Transverse colon (tissue), 4 donors: ENCODE measurements around the gene TMEM63B. TPM values are rescaled to one million over a fixed set of nuclear protein-coding genes. Genes with fewer than 3 reads are reported as not detected.

ENCODE experiments used
- DNase-seq: peaks from one replicate; pipeline ENCODE4 v3.0.0-alpha.2; 2019
- H3K27ac ChIP-seq, 4 donors: fragments of 200-600 bp; sonication (generic); 2 replicates each; pipeline ENCODE4 v1.5.1; 2016 to 2018; ENCODE audit warnings: inconsistent platforms in 4 of 4
- H3K27me3 ChIP-seq: fragments of 200-600 bp; sonication (generic); 2 replicates; pipeline ENCODE4 v1.5.1; 2017; ENCODE audit warnings: inconsistent platforms
- H3K36me3 ChIP-seq, 4 donors: fragments of 200-600 bp; sonication (generic); 2 replicates each; pipeline ENCODE4 v1.5.1; 2017 to 2019; ENCODE audit warnings: inconsistent platforms in 4 of 4
- H3K4me1 ChIP-seq, 4 donors: fragments of 200-600 bp; sonication (generic); 2 replicates each; pipeline ENCODE4 v1.5.1; 2017 to 2020; ENCODE audit warnings: inconsistent platforms in 4 of 4
- H3K4me3 ChIP-seq, 4 donors: fragments of 200-600 bp; sonication (generic); 1 replicate in 1 of 4; 2 replicates in 3 of 4; pipeline versions ENCODE4 v1.5.1 to v1.6.1; 2017 to 2019; ENCODE audit warnings: inconsistent platforms in 4 of 4
- H3K9me3 ChIP-seq, 2 donors: fragments of 200-600 bp; sonication (generic); 2 replicates each; pipeline ENCODE4 v1.5.1; 2017 to 2019; ENCODE audit warnings: inconsistent platforms in 2 of 2
- EP300 ChIP-seq: sonication (generic); formaldehyde crosslinking; IDR thresholded peaks from one replicate; pipeline ENCODE4 v1.6.1; 2017; ENCODE audit warnings: antibody characterized with exemption, low read depth
- POLR2A ChIP-seq: fragments of 450-650 bp; IDR thresholded peaks from one replicate; pipeline ENCODE4 v1.6.1; 2016; ENCODE audit warnings: antibody characterized with exemption, mild to moderate bottlenecking, moderate library complexity
- POLR2AphosphoS5 ChIP-seq, 3 donors: sonication (generic); formaldehyde crosslinking; IDR thresholded peaks; one replicate each; pipeline ENCODE4 v1.6.1; 2016; ENCODE audit warnings: antibody characterized with exemption in 3 of 3
- WGBS, 2 donors: methylation state at CpG; one replicate each; pipeline ENCODE4 v1.1.5; 2018; ENCODE audit warnings: low coverage in 1 of 2; 5-methylcytosine and 5-hydroxymethylcytosine counted together
- in situ Hi-C, 4 donors: fragments of 200-750 bp; cut with MboI; loops; one replicate each; pipeline versions ENCODE4 v1.15.0 to v1.15.1; 2017; ENCODE audit warnings: low sequenced_read_pairs in 3 of 4, low pct_ligation_motif_present in 1 of 4, low pct_unique_long_range_greater_than_20kb in 1 of 4
- intact Hi-C: fragments of 100-400 bp; cut with DNase I; formaldehyde crosslinking; loops from one replicate; pipeline ENCODE4 v1.15.1; 2023; ENCODE audit warnings: low total_unique reads
- total RNA-seq, 4 donors: library from RNA; depleted of rRNA; stranded (reverse); fragments of >200 nt; gene quantifications; one replicate each; pipeline ENCODE4 v1.1.0, GENCODE V29; 2016
- TF ChIP-seq, protein P1 (sequence below), 5 experiments: fragments of 200-600 bp in 3 of 5; fragments of 450-650 bp in 2 of 5; sonication (generic) in 3 of 5; IDR thresholded peaks; 1 replicate in 2 of 5; 2 replicates in 3 of 5; pipeline ENCODE4 v1.5.1; 2016 to 2017; ENCODE audit warnings: antibody characterized with exemption in 5 of 5, inconsistent platforms in 3 of 5, mild to moderate bottlenecking in 2 of 5, moderate library complexity in 1 of 5

The TMEM63B gene
- total RNA-seq, 4 donors from 2014 or later = 35.0 to 258 (median 89.4) TPM

GRCh38 chr6:44107017-44107416 is 20.3 kb upstream of the TMEM63B start:
- H3K36me3 ChIP-seq = peaks cover 0 to 9% (median 2%) of the 10 kb centered on the region in 4 donors
- H3K4me3 ChIP-seq = no peak overlapping the region
- intact Hi-C loops (no loop called here), in situ Hi-C loops (no loop called here)
- WGBS, 2 donors = 97 to 100% methylated on average over 2 to 5 of the region's 5 CpGs
- H3K27me3 ChIP-seq = no peaks in the 10 kb centered on the region
- no peaks in the 10 kb centered on the region for H3K9me3 ChIP-seq
- TF ChIP-seq POLR2AphosphoS5 (IDR thresholded peaks at IDR 0.05) (no peak), POLR2A (no peak), EP300 (no peak)
- TF ChIP-seq, protein P1, sequence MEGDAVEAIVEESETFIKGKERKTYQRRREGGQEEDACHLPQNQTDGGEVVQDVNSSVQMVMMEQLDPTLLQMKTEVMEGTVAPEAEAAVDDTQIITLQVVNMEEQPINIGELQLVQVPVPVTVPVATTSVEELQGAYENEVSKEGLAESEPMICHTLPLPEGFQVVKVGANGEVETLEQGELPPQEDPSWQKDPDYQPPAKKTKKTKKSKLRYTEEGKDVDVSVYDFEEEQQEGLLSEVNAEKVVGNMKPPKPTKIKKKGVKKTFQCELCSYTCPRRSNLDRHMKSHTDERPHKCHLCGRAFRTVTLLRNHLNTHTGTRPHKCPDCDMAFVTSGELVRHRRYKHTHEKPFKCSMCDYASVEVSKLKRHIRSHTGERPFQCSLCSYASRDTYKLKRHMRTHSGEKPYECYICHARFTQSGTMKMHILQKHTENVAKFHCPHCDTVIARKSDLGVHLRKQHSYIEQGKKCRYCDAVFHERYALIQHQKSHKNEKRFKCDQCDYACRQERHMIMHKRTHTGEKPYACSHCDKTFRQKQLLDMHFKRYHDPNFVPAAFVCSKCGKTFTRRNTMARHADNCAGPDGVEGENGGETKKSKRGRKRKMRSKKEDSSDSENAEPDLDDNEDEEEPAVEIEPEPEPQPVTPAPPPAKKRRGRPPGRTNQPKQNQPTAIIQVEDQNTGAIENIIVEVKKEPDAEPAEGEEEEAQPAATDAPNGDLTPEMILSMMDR (IDR thresholded peaks at IDR 0.05) = no peak
- no peak overlapping the region for H3K27ac ChIP-seq
- DNase-seq = no peak
- peaks cover 0 to 9% (median 3%) of the 10 kb centered on the region in 4 donors for H3K4me1 ChIP-seq

DNA sequence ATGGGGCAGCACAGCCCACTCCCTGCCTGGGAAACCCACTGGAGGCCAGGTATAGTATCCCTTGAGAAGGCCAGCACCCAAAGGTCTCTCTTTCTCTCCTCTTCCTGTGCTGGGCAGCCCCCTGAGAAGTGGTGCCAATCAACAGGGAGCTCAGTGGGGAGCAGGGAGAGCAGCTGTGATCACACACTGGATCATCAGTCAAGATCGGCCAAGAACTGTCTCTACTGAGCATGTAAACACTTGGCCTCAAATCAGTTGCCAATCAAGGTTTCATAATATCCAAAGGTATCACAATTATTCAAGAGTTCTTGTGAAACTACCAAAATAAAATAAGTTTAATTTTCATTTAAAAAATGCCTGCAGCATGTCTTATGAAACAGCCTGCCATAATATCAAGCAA is 18.9 kb upstream of the TMEM63B start:
- no peak for TF ChIP-seq POLR2AphosphoS5 (IDR thresholded peaks at IDR 0.05)
- TF ChIP-seq, protein P1 (IDR thresholded peaks at IDR 0.05) = no peak
- TF ChIP-seq POLR2A = no peak
- no peak for TF ChIP-seq EP300
- in situ Hi-C loops (no loop called here), intact Hi-C loops (no loop called here)
- peaks cover 0 to 9% (median 3%) of the 10 kb centered on the region in 4 donors for H3K4me1 ChIP-seq
- no peaks in the 10 kb centered on the region for H3K27me3 ChIP-seq
- no peaks in the 10 kb centered on the region for H3K9me3 ChIP-seq
- H3K4me3 ChIP-seq = no peak overlapping the region
- 82% methylated on average over 1 of the region's 1 CpG; no CpG with 5 or more reads in 1 of the 2 donors for WGBS, 2 donors
- no peak overlapping the region for H3K27ac ChIP-seq
- no peak for DNase-seq
- H3K36me3 ChIP-seq = peaks cover 0 to 22% (median 5%) of the 10 kb centered on the region in 4 donors

- Histone ChIP-seq H3K4me1 (peaks cover 0 to 9% (median 3%) of the 10 kb centered on the region in 4 donors), H3K9me3 (no peaks in the 10 kb centered on the region), H3K36me3 (peaks cover 0 to 29% (median 9%) of the 10 kb centered on the region in 4 donors), H3K4me3 (no peak overlapping the region), H3K27ac (no peak overlapping the region), H3K27me3 (no peaks in the 10 kb centered on the region)
- DNase-seq = no peak
- TF ChIP-seq EP300 = no peak
- no peak for TF ChIP-seq POLR2A
- TF ChIP-seq, protein P1 (IDR thresholded peaks at IDR 0.05) = no peak
- TF ChIP-seq POLR2AphosphoS5 (IDR thresholded peaks at IDR 0.05) = no peak
- intact Hi-C loops (no loop called here), in situ Hi-C loops (no loop called here)
- 92 to 94% methylated on average over 8 to 10 of the region's 10 CpGs for WGBS, 2 donors
Observed at GRCh38 chr6:44109212-44109611, 18.1 kb upstream of the TMEM63B start.

DNA sequence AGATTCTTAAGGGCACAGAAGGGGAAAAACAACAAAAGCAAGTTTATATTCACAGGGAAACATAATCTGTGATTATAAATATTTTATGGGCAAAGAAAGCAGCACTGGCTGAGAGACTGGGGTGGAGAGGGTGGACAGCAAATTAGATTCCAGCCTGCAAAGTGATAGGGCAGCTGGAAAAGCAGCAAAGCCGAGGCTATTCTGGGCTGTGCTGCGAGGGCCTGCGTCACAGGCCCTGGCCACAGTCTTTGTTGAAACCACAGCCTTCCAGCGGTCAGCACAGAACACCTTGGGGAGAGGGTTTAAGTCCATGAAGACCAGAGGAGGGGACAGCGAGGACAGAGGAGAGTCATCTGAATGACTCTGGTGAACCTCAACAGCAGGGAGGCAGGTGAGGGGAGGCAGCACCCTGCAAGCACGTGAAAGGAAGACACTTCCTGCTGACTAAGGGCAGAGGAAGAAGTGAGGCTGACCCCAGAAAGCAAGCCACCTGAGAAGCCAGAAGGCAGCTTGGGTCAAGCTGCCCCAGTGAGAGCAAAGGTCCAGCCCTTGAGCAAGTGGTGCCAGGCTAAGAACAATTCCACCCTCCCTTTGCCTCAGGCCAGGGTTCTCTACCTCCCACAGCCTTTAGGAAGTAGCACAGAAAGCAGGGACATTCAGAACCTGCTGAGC is 17.2 kb upstream of the TMEM63B start:
- H3K27me3 ChIP-seq = no peaks in the 10 kb centered on the region
- H3K9me3 ChIP-seq = no peaks in the 10 kb centered on the region
- no peak overlapping the region for H3K4me3 ChIP-seq
- DNase-seq = no peak
- in situ Hi-C loops = no loop called here
- TF ChIP-seq EP300 = no peak
- TF ChIP-seq, protein P1 (IDR thresholded peaks at IDR 0.05) = no peak
- TF ChIP-seq POLR2A = no peak
- TF ChIP-seq POLR2AphosphoS5 (IDR thresholded peaks at IDR 0.05) = no peak
- WGBS, 2 donors = 73% methylated on average over 6 of the region's 6 CpGs; no CpG with 5 or more reads in 1 of the 2 donors
- H3K27ac ChIP-seq = no peak overlapping the region
- intact Hi-C loops = no loop called here
- H3K4me1 ChIP-seq = peaks cover 0 to 6% (median 3%) of the 10 kb centered on the region in 4 donors
- H3K36me3 ChIP-seq = peaks cover 0 to 35% (median 10%) of the 10 kb centered on the region in 4 donors
